CD1c-positive myeloid dendritic cell (primary cell): ENCODE results near the gene DAPK2.
"Not testable (repeated sequence)": the region's sequence is repeated elsewhere in the genome, so short reads cannot be mapped to it uniquely, and the experiment has no call there.

Experiments used
- DNase-seq: peaks from one replicate; pipeline ENCODE4 v3.0.0-alpha.2; 2016; ENCODE audit errors: extremely low spot score

DAPK2 gene

GRCh38 chr15:64053674-64054073 lies 7.4 kb upstream of the DAPK2 start:
- not testable (repeated sequence) for DNase-seq

DNA sequence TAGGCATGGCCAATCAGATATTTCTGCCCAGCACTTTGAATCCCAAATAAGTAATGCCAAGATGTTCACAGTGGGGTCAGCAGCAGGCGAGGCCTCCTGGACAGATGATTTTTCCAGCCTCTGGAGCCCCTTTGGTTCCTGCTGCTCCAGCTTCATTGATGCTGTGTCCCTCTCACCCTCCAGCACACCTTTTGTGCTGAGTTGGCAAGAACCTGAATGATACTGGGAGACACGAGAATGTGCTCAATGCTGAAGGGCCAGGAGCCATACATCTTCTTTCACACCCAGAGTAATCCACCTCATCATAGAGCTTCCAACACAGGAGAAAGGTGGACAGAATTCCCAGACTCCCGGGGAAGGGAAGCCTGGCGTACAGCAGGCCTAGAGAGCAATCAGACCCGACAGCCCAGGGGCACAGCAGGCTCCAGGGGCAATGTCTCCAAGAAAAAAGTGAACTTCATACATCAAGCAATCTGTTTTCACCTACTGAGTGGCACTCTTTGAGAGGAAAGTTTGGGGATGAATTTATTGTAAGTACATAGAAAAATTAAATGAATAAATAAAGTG lies 6.7 kb upstream of the DAPK2 start:
- no peak for DNase-seq

DNA sequence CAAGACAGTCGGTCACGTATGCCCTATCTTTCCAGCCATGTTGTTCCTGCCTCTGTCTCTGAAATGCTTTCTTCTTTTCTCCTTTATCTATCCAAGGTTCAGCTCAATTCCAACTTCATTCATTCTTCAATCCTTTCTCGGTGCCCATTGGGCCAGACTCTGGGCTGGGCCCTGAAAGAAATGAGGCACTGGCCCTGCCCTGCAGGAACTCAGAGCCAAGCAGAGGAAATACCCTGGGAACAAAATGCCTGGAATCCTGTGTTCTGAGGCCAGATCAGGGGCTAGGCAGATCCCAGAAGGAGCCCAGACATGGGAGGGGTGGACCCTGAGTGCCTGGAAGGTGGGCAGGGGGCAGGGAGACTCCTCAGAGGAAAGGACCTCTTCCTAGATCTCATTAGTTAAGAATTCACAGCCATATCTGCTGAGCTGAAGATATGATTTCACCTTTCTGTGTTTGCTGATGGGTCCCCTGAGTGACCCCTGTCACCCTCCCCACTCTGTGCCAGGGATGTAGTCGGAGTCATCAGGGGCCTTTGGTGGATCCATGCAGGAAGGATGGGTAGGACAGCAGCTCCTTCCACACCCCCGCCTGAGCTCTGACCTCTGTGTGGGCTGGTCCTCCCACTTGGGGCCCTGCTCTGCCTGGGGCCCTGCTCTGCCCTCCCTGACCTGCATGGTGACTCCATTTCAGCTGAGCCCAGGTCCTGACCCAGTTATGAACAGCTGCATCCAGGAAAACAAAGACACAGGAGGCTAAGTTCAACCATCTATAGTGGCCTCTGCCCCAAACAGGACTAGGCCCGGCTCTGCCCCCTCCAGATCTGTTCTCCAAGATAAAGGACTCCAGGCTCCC lies 5.3 kb upstream of the DAPK2 start:
- DNase-seq = no peak

GRCh38 chr15:64051093-64051402 lies 4.8 kb upstream of the DAPK2 start:
- no peak for DNase-seq

- DNase-seq = no peak
These were observed 4.2 kb upstream of the DAPK2 start for GRCh38 chr15:64050281-64051092.

DNA sequence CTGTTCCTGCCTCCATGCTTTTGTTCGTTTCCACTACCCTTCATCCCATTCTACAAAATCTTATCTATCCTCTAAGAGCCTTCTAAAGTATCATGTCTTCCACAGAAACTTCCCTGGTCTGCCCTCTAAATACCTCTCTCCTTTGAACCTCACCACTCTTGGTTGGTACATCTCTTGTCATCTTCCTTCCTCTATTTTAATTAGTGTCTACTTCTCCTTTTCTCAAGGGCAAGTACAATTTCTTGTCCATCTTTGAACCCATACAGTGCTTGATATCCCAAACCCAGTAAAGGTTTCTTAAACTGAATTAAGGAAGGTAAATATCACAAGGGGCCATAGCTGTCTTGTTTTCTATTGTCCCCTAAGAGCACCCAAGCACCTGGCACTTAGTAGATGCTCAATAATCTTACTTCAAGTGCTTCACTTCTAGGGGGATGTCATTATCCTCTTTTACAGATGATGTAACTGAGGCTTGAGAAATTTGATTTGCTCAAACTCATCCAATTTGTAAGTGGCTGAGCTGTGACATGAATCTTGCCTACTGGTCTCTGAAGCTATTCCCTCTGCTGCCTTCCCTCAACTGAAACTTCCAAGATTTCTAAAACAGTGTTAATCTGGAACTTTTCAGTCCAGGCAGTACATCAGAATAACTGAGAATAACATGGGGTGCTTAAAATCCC lies 2.6 kb upstream of the DAPK2 start:
- peak; percentile 66 for DNase-seq

- DNase-seq = no peak
These were observed 388 bp downstream of the DAPK2 start for GRCh38 chr15:64045774-64046420.

DNA sequence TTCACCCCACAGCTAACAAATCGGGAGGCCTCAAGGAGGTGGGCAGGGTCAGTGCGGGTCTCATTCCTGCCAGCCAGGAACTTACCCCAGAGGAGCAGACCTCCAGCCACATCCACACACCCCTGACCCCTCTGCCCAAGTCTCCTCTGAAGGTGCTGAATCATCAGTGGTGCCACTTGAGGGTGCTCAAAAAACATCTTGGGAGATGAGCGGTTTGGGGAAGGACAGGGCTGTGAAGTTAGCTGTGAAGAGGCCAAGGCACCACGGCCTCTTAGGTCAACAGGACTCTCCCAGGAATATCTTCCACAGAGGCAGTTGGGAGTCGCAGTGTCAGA lies 1.2 kb downstream of the DAPK2 start:
- DNase-seq = no peak

- peak; percentile 79 for DNase-seq
These were observed 1.8 kb downstream of the DAPK2 start for GRCh38 chr15:64044300-64045100.

DNA sequence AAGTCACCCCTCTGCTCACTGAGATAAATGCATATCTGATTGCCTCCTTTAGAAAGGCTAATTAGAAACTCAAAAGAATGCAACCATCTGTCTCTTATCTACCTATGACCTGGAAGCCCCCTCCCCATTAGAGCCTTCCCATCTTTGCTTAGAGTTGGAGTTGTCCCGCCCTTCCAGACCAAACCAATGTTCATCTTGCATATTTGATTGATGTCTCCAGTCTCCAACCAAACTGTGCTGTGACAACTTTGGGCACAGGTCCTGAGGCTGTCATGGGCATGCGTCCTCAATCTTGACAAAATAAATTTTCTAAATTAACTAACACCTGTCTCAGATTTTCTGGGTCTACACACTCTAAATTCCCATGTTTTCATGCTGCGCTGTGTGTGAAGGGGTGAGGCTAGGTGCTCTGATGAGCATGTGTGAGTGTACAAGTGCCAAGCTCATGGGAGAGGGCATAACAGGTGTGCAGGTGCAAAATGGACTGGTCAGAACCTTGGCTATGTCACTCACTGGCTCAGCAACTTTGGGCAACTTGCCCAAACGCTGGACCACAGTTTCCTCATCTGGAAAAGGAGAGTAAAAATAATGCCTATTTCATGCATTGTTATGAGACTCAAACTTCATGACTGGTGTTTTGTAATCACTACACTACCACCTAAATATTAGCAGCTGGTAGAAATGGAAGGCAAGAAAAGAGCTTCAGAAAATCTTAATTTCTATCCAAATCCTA lies 7.2 kb downstream of the DAPK2 start:
- DNase-seq = no peak

DNA sequence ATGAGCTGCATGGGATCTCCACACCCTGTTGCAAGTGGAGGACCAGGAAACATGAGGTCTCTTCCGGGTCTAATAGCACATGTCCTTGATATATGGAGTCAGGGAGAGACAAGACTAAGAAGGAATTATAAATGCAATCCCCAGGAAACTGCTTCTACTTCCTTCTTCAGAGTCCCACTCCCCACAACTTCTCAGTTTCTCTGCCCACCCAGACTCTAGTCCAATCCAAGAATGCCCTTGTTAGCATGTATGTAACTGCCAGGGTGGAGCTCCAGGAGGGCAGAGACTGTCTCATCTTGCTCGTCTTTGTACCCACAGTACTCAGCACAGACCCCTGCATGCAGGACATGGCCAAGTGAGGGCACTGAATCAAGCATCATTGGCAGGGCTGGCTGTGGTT lies 8.3 kb downstream of the DAPK2 start:
- peak; percentile 42 for DNase-seq

GRCh38 chr15:64037116-64037515 lies 9.2 kb downstream of the DAPK2 start:
- DNase-seq = peak; percentile 43

DNA sequence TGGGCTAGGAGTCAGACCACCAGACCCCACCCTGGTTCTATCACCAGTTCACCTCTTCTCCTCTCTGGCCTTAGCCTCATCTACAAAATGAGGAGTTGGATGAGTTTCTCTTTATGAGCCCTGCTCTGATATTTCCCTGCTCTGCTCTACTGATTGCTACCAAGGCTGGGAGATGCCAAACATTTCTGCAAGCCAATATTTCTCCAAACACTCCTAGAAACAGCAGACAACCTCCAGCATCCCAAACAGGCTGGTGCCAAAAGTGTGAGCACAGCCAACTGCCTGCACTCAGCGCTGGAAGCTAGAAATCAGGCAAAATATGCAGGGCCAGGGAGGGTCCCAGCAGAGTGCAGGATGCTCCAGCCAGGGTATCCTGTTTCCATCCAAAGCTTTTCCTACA lies 10.8 kb downstream of the DAPK2 start:
- DNase-seq = no peak

DNA sequence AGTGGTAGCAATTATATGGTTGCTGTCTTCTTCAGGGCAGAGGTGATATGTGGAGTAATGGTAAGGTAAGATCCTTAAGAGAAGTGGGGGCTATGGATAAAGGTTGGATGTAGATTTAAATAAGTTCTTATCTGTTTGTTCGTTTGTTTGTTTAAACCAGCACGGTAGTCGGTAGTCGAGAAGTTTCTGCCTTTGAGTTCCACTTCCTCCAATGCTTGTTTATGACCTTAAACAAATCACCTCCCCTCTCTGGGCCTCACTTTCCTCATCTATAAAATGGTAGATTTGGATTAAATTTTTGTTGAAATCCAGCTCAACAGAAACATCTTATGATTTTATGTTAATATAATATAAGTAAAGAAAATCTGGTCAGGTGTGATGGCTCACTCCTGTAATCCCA lies 11.8 kb downstream of the DAPK2 start:
- no peak for DNase-seq

DNA sequence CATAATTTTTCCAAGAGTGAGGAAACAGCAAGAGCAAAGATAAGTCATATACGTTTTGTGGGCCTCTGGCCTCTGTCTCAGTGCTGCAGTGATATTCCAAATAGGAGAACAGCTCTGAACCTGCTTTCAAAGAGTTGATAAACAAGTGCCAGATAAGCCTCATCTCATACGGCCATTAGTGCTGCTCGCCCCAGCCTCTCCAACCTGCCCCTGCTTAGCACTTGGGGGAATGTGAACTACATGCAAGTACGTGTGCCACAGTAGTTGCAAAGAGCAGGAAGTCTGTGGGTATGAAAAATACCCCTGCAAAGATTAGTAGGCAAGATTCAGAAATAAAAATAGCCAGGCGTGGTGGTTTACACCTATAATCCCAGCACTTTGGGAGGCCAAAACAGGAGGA lies 14.0 kb downstream of the DAPK2 start:
- DNase-seq = no peak

DNA sequence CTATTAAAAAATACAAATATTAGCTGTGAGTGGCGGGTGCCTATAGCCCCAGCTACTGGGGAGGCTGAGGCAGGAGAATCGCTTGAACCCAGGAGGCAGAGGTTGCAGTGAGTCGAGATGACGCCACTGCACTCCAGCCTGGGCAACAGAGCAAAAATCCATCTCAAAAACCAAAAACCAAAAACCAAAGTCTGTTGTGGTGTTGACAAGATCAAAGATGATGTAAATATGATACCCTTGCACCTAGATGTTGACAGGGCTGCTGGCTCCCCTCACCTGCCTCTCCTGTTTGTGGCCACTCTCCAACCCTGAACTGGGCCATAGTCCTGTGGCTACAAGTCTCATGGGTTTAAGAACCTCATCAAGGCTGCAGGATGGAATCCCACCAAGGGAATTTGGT lies 16.2 kb downstream of the DAPK2 start:
- no peak for DNase-seq

GRCh38 chr15:64029633-64030032 lies 16.7 kb downstream of the DAPK2 start:
- DNase-seq = no peak

DNA sequence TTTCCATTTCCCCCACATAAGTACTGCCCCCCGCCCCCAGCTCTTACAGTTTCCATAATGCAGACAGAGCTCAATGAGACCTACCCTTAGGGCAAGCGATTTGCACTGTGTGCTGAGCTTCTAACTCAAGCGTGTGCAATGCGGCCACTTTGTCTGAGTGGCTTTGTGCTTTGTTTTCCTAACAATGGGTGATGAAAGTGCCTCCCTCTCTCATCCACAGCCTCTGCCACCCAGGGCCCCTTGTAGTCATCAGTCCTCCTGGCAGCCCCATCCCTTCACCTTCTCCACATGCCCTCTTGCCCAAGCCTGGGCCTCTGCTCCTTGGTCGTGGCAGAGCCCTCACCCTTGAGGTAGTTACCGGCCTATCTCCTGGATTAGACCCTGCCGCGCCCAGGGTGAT lies 17.2 kb downstream of the DAPK2 start:
- no peak for DNase-seq

DNA sequence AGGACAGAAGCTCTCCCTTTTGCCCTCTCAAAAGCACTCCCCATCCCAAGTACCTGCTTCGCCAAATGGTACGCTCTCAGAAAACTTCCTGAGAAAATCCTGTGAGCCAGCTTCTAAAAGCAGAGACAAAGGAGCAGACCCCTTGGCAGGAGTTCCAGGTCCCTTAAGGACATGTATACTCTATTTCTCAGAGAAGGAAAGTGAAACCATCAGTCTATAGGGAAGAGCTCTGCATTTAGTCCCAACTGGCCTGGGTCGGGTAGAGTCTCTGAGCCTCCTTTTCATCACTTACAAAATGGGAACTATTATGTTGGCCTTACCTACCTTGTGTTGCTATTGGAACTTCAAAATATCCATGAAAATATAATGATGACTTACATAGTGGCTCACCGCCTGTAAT lies 19.7 kb downstream of the DAPK2 start:
- DNase-seq = no peak
